ENCODE results near the gene RALGAPA2. TPM values are rescaled to one million over a fixed set of nuclear protein-coding genes. Genes with fewer than 3 reads are reported as not detected.

RALGAPA2 gene
- total RNA-seq, 4 donors from 2014 or later = 25.9 to 48.9 (median 38.6) TPM

DNA sequence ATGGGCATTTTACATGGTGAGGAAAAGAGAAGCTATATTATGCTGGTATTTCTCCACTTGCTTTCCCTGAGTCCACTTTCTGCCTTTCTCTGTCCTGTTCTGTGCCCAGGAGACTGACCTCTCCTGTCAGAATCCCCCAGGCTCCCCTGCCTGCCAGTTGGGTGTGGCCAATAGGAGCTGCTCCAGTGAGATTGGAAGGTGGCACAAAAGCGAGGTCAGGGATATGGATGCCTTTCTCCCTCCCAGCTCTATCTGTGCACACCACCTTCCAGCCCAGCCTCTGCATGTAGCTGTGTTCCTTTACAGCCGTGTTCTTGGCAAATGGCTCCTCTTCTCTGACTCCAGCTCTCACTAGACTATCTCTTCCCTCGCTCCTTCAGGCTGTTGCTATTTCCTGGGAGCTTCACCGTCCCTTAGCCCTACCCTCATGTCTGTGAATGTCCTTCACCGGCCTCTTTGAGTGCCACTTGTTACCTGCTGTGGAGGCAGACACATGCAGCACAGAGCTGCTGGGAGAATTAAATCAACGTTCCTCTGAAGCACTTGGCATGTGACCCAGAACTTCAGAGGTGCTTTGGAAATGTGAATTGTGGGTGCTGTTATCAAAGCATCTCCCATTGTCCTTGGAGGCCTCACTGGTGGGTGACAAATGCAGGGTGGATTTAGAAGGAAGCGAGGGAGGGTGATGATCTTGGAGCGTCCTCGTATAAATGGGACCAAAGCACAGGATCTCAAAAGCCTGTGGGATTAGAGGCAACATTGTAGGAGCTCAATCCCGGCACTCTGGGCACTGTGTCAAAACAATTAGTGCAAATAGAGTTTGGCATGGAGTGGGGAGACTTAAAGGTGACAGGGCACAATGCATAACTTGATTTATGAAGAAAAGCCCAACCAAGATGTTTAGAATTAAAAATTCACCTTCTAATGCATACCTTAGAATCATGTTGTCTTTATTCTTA lies 28.9 kb upstream of the RALGAPA2 start:
- no peaks in the 10 kb centered on the region for H3K4me1 ChIP-seq
- intact Hi-C loops (cut with DNase I; ENCODE audit: low total_unique reads) = no loop called here

DNA sequence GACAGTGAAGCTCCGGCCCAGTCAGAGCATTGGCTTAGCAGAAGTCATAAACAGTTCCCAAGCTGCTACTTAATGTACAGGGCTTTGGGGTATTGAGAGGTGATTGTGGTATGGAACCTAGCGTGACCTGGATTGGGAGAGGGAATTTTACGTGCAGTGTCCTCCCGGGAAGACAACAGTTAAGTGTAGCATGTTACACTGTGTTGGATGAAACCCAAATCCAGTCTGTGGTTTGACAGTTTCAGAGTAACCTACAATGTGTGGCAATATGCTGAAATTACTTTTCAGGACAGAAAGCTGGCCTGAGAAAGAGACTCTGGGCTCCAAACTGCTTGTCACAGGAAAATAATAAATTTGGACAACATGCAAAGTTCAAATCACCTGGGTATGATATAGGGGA lies 28.1 kb upstream of the RALGAPA2 start:
- Histone ChIP-seq H3K4me3 (no peak overlapping the region), H3K36me3 (no peaks in the 10 kb centered on the region), H3K27ac (peak overlapping the region in 1 of 2 donors; percentile 2), H3K27me3 (no peaks in the 10 kb centered on the region), H3K9me3 (no peaks in the 10 kb centered on the region), H3K4me1 (no peaks in the 10 kb centered on the region)
- DNase-seq = no peak
- TF ChIP-seq, protein P1, sequence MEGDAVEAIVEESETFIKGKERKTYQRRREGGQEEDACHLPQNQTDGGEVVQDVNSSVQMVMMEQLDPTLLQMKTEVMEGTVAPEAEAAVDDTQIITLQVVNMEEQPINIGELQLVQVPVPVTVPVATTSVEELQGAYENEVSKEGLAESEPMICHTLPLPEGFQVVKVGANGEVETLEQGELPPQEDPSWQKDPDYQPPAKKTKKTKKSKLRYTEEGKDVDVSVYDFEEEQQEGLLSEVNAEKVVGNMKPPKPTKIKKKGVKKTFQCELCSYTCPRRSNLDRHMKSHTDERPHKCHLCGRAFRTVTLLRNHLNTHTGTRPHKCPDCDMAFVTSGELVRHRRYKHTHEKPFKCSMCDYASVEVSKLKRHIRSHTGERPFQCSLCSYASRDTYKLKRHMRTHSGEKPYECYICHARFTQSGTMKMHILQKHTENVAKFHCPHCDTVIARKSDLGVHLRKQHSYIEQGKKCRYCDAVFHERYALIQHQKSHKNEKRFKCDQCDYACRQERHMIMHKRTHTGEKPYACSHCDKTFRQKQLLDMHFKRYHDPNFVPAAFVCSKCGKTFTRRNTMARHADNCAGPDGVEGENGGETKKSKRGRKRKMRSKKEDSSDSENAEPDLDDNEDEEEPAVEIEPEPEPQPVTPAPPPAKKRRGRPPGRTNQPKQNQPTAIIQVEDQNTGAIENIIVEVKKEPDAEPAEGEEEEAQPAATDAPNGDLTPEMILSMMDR (IDR thresholded peaks at IDR 0.05) = no peak
- no peak for TF ChIP-seq POLR2A (IDR thresholded peaks at IDR 0.05)
- intact Hi-C loops (cut with DNase I; ENCODE audit: low total_unique reads) = no loop called here

More for the DNA sequence above, 28.9 kb upstream of the RALGAPA2 start:
- no peak for DNase-seq
- Histone ChIP-seq H3K27ac (peak overlapping the region in 1 of 2 donors; percentile 7), H3K4me3 (no peak overlapping the region), H3K36me3 (no peaks in the 10 kb centered on the region), H3K9me3 (no peaks in the 10 kb centered on the region), H3K27me3 (no peaks in the 10 kb centered on the region)
- TF ChIP-seq, protein P1 (IDR thresholded peaks at IDR 0.05) = no peak
- TF ChIP-seq POLR2A (IDR thresholded peaks at IDR 0.05) = no peak

DNA sequence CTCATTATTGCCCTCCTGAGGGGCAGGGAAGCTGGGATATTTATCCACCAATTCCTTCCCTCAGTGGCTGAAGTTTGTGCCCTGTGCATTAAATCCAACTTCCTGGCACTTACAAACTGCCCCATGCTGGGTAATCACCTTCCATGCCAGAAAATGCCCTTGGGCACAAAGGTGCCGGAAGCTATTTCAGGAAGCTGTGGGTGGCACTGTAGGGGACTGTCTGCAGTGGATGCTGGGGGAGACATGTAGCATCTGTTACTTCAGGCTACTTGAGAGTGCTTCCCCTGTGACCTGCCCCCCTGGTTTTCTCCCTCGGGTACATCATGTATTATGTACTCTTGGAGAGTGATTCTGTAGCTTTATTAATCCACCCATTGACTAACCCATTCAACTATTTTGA lies 24.7 kb upstream of the RALGAPA2 start:
- H3K27ac ChIP-seq = no peak overlapping the region
- no peaks in the 10 kb centered on the region for H3K36me3 ChIP-seq
- DNase-seq = no peak
- H3K4me3 ChIP-seq = no peak overlapping the region
- no peak for TF ChIP-seq POLR2A (IDR thresholded peaks at IDR 0.05)
- TF ChIP-seq, protein P1 (IDR thresholded peaks at IDR 0.05) = no peak
- no peaks in the 10 kb centered on the region for H3K27me3 ChIP-seq
- intact Hi-C loops (cut with DNase I; ENCODE audit: low total_unique reads) = no loop called here
- no peaks in the 10 kb centered on the region for H3K9me3 ChIP-seq
- no peaks in the 10 kb centered on the region for H3K4me1 ChIP-seq

DNA sequence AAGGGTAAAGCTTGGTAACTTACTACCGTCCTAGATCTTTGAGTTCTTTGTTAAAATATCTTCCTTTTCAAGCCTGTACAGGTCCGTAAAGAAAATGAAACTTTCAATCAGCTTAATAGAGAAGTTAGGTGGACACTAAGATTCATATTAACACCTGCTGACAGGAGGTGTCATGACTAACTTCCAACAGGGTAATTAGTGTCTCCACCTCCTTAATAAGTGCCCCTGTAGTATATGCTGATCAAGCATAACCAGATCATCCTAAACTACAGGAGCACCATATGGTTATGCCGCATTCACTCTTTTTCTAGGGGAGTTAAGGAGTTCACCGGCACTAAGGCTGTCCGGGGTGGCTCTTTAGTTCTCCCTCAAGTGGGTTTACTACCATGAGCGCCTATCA lies 23.9 kb upstream of the RALGAPA2 start:
- DNase-seq = no peak
- no peaks in the 10 kb centered on the region for H3K9me3 ChIP-seq
- no peak overlapping the region for H3K4me3 ChIP-seq
- intact Hi-C loops (cut with DNase I; ENCODE audit: low total_unique reads) = no loop called here
- H3K4me1 ChIP-seq = no peaks in the 10 kb centered on the region
- H3K27ac ChIP-seq = no peak overlapping the region
- no peak for TF ChIP-seq POLR2A (IDR thresholded peaks at IDR 0.05)
- TF ChIP-seq, protein P1 (IDR thresholded peaks at IDR 0.05) = no peak
- no peaks in the 10 kb centered on the region for H3K27me3 ChIP-seq
- H3K36me3 ChIP-seq = no peaks in the 10 kb centered on the region

DNA sequence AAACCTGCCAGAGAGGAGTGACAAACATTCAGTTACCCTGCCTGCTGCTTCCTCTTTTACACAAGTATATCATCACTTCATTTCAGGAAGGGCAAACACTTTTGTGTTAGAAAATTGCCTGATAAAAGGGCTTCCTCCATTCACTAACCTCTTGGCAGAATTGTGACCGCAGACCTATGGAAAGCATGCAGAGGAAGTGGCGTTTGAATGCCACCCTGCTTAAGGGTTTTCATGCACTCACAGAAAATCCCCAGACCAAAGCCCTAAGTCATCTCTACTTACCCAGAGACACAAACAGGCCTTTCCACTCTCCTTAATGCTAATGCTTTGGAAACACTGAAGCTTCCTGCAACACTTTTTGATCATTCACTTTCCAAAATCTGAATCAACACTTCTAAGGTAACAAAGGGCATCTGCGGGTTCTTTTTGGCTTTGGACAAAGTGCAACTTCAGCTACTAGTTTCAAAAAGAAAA lies 22.1 kb upstream of the RALGAPA2 start:
- H3K4me3 ChIP-seq = no peak overlapping the region
- H3K36me3 ChIP-seq = no peaks in the 10 kb centered on the region
- H3K9me3 ChIP-seq = no peaks in the 10 kb centered on the region
- intact Hi-C loops (cut with DNase I; ENCODE audit: low total_unique reads) = no loop called here
- no peaks in the 10 kb centered on the region for H3K4me1 ChIP-seq
- peak overlapping the region in 1 of 2 donors; percentile 39 for H3K27ac ChIP-seq
- no peak for DNase-seq
- TF ChIP-seq, protein P1 (IDR thresholded peaks at IDR 0.05) = no peak
- TF ChIP-seq POLR2A (IDR thresholded peaks at IDR 0.05) = no peak
- no peaks in the 10 kb centered on the region for H3K27me3 ChIP-seq
